OCI-LY3 (cell line): ENCODE data around the gene PLEKHG3.

ENCODE experiments used
- H2AFZ ChIP-seq: fragments of 200-600, 300-600 bp; shearing (Covaris generic); 2 replicates; pipeline ENCODE4 v1.6.0; 2014; ENCODE audit warnings: antibody characterized with exemption, low read depth, low read length
- H3K27ac ChIP-seq: fragments of 200-600, 300-600 bp; sonication (generic); 2 replicates; pipeline ENCODE4 v1.5.1; 2014; ENCODE audit warnings: mild to moderate bottlenecking, low read length, moderate library complexity, mixed read lengths
- H3K27me3 ChIP-seq: fragments of 200-600, 300-600 bp; sonication (generic); 2 replicates; pipeline ENCODE4 v1.6.1; 2014; ENCODE audit warnings: low read depth, low read length, mixed read lengths
- H3K36me3 ChIP-seq: fragments of 200-600, 300-600 bp; sonication (generic); replicated peaks from 2 replicates; pipeline ENCODE3; 2014; ENCODE audit warnings: low read depth, low read length, mixed read lengths
- H3K4me1 ChIP-seq: fragments of 300-600, 200-600 bp; sonication (generic); 2 replicates; pipeline ENCODE4 v1.6.1; 2014; ENCODE audit warnings: low read length, mixed read lengths
- H3K4me2 ChIP-seq: fragments of 200-600, 300-600 bp; sonication (generic); 2 replicates; pipeline ENCODE4 v1.6.1; 2014; ENCODE audit warnings: low read length, mixed read lengths
- H3K4me3 ChIP-seq: fragments of 300-600, 200-600 bp; sonication (generic); 2 replicates; pipeline ENCODE4 v1.5.1; 2014; ENCODE audit warnings: antibody characterized with exemption, mild to moderate bottlenecking, low read length, moderate library complexity
- H3K79me2 ChIP-seq: fragments of 300-600, 200-600 bp; shearing (Covaris generic); 2 replicates; pipeline ENCODE4 v1.6.1; 2014; ENCODE audit warnings: mild to moderate bottlenecking, low read length, mixed read lengths
- H3K9ac ChIP-seq: fragments of 300-600, 200-600 bp; shearing (Covaris generic); 2 replicates; pipeline ENCODE4 v1.6.0; 2014; ENCODE audit warnings: mild to moderate bottlenecking, low read length, moderate library complexity
- H3K9me3 ChIP-seq: fragments of 200-600, 300-600 bp; shearing (Covaris generic); 2 replicates; pipeline ENCODE4 v1.6.1; 2014; ENCODE audit warnings: low read length, mixed read lengths; ENCODE audit not compliant: insufficient read depth
- H4K20me1 ChIP-seq: fragments of 200-600, 300-600 bp; sonication (generic); 2 replicates; pipeline ENCODE4 v1.6.1; 2016; ENCODE audit warnings: low read length, mixed read lengths; ENCODE audit not compliant: insufficient read depth
- CTCF ChIP-seq: fragments of 200-600, 300-600 bp; sonication (generic); IDR thresholded peaks from 2 replicates; pipeline ENCODE4 v1.5.1; 2014; ENCODE audit warnings: antibody characterized with exemption, low read length, low read depth
- EZH2phosphoT487 ChIP-seq: fragments of 200-600 bp; shearing (Covaris generic); IDR thresholded peaks from 2 replicates; pipeline ENCODE4 v1.6.1; 2018; ENCODE audit warnings: antibody characterized with exemption, mixed run types, low read depth

Gene PLEKHG3

DNA sequence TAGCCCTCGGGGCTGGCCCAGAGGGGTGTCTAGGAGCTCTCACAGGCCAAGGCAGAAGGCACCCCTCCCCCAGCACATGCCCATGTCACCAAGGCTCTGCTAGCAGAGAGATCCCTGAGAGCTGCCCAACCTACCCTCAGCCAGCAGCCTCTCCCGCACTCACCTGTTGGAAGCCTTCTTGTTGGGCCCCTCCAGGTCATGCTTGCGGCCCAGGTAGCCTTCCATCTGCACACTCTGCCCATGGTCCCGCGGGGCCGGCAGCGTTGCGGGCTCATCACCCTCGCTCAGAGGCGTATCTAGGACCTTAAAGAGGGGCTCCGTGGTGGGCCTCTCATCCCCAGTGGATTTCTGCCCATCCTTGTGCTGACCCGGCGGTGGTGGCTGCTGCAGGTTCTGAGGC, 49.1 kb downstream of the PLEKHG3 start:
- no peaks in the 10 kb centered on the region for H4K20me1 ChIP-seq
- no peak overlapping the region for H3K27ac ChIP-seq
- no peaks in the 10 kb centered on the region for H3K36me3 ChIP-seq
- no peaks in the 10 kb centered on the region for H3K9me3 ChIP-seq
- no peak overlapping the region for H2AFZ ChIP-seq
- H3K4me1 ChIP-seq: no peaks in the 10 kb centered on the region
- no peaks in the 10 kb centered on the region for H3K79me2 ChIP-seq
- H3K4me2 ChIP-seq: no peak overlapping the region
- H3K27me3 ChIP-seq: peaks cover 21% of the 10 kb centered on the region
- TF ChIP-seq CTCF (no peak), EZH2phosphoT487 (no peak)
- H3K4me3 ChIP-seq: no peak overlapping the region
- no peak overlapping the region for H3K9ac ChIP-seq

DNA sequence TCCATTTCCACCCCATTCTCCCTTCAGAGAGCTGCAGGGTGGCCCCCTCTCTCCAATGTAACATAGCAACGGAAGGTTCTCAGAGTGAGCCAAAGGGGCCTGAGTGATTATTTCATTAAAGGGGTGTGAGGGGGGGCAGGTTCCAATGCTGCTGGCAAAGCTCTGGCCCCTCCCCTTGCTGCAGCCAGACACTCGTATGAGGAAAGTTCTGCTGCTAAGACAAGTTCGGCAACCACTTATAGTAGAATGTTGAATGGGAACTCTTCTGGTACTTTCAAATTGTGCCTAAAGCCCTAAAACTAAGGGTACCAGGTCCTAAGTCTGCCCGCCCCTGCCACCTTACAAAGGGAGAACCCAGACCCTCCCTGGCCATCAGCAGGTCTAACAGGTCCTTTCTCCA, 49.8 kb downstream of the PLEKHG3 start:
- Histone ChIP-seq H2AFZ (no peak overlapping the region), H4K20me1 (no peaks in the 10 kb centered on the region), H3K9ac (no peak overlapping the region), H3K4me2 (no peak overlapping the region), H3K4me1 (no peaks in the 10 kb centered on the region), H3K36me3 (no peaks in the 10 kb centered on the region), H3K9me3 (no peaks in the 10 kb centered on the region), H3K27me3 (peaks cover 21% of the 10 kb centered on the region), H3K27ac (no peak overlapping the region), H3K79me2 (no peaks in the 10 kb centered on the region), H3K4me3 (no peak overlapping the region)
- TF ChIP-seq EZH2phosphoT487: no peak
- TF ChIP-seq CTCF: no peak

DNA sequence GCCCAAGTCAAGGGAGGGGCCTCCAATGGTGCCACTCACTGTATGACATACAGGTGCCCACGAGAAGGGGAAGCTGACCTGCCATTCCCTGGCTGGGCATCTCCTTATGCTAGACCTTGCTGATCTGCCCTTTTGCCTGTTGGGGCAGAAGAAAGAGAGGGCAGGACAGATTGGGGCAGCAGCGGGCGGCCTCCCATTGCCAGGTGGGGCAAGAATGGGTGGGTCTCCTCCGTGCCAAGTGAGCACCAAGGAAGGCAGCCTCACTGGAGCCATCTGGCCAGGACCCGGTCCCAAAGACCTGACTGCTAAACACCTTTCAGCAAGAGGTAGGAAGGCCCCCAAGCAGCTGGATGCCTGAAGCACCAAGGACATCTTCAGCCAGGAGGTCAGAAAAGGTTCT, 50.5 kb downstream of the PLEKHG3 start:
- Histone ChIP-seq H2AFZ (no peak overlapping the region), H3K36me3 (no peaks in the 10 kb centered on the region), H3K27ac (no peak overlapping the region), H3K4me3 (no peak overlapping the region), H3K9ac (no peak overlapping the region), H4K20me1 (no peaks in the 10 kb centered on the region), H3K4me1 (no peaks in the 10 kb centered on the region), H3K9me3 (no peaks in the 10 kb centered on the region), H3K4me2 (no peak overlapping the region), H3K79me2 (no peaks in the 10 kb centered on the region), H3K27me3 (peaks cover 21% of the 10 kb centered on the region)
- TF ChIP-seq CTCF: no peak
- TF ChIP-seq EZH2phosphoT487: no peak

DNA sequence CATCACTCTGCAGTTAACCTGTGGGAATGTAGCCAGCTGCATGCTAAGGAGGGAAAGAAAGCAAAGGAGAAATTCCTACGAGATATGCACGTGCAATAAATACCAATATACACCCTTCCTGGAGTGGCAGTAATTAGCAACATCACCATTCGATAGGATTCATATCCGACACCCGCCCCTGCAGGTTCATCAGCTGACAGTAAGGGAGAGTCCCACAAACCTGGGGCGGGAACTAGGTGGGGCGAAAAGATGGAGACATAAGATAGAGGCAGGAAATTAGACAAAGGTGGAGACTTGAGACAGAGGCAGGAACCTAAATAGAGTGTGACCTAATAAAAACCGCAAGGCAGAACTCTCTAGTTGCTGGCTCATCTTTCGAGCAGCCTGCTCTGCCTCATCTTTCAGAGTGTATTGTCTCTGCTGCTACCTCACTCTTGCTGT, 51.6 kb downstream of the PLEKHG3 start:
- Histone ChIP-seq H3K4me1 (no peaks in the 10 kb centered on the region), H3K9ac (no peak overlapping the region), H3K36me3 (no peaks in the 10 kb centered on the region), H3K79me2 (no peaks in the 10 kb centered on the region), H3K4me2 (no peak overlapping the region), H3K9me3 (no peaks in the 10 kb centered on the region), H4K20me1 (no peaks in the 10 kb centered on the region), H2AFZ (no peak overlapping the region), H3K27ac (no peak overlapping the region), H3K27me3 (peaks cover 26% of the 10 kb centered on the region), H3K4me3 (no peak overlapping the region)
- TF ChIP-seq CTCF: no peak
- TF ChIP-seq EZH2phosphoT487: no peak
